Stimulated activated CD4-positive, alpha-beta T cell treated with anti-CD3 and anti-CD28 coated beads, Interleukin-4, amount 100 ng/mL, for 4 hours (primary cell): ENCODE data around the gene ZNF750.
"Not testable (repeated sequence)": the region's sequence is repeated elsewhere in the genome, so short reads cannot be mapped to it uniquely, and the experiment has no call there.

Experiments used
- DNase-seq, 2 experiments: peaks; one replicate each; pipeline ENCODE4 v3.0.0-alpha.2; 2020

Gene ZNF750

GRCh38 chr17:82790391-82790790, 49.4 kb downstream of the ZNF750 start:
- no peak for DNase-seq

- no peak for DNase-seq
Measured at GRCh38 chr17:82789806-82790205, 50.0 kb downstream of the ZNF750 start.

GRCh38 chr17:82789051-82789592, 50.7 kb downstream of the ZNF750 start:
- no peak for DNase-seq

- no peak for DNase-seq
Measured at GRCh38 chr17:82788206-82789001, 51.4 kb downstream of the ZNF750 start.

GRCh38 chr17:82787081-82787848, 52.6 kb downstream of the ZNF750 start:
- no peak for DNase-seq

- no peak for DNase-seq
Measured at GRCh38 chr17:82786427-82786826, 53.4 kb downstream of the ZNF750 start.

- DNase-seq = not testable (repeated sequence)
Measured at GRCh38 chr17:82785581-82785980, 54.2 kb downstream of the ZNF750 start.

GRCh38 chr17:82783498-82783897, 56.3 kb downstream of the ZNF750 start:
- no peak for DNase-seq

- no peak for DNase-seq
Measured at GRCh38 chr17:82782657-82783207, 57.1 kb downstream of the ZNF750 start.

GRCh38 chr17:82781894-82782274, 57.9 kb downstream of the ZNF750 start:
- DNase-seq = peak; percentile 75 to 78

- DNase-seq = no peak
Measured at GRCh38 chr17:82780971-82781893, 58.6 kb downstream of the ZNF750 start.

- no peak for DNase-seq
Measured at GRCh38 chr17:82780195-82780594, 59.6 kb downstream of the ZNF750 start.

GRCh38 chr17:82779541-82779940, 60.3 kb downstream of the ZNF750 start:
- no peak for DNase-seq
